Loucy (cell line): ENCODE results near the gene LANCL1.

ENCODE experiments used
- H2AFZ ChIP-seq: fragments of 200-600 bp; sonication (generic); 2 replicates; pipeline ENCODE4 v1.6.0; 2016; ENCODE audit warnings: antibody characterized with exemption, mild to moderate bottlenecking, low read length, moderate library complexity
- H3F3A ChIP-seq: fragments of 200-600 bp; 2 replicates; pipeline ENCODE4 v1.6.0; 2016; ENCODE audit warnings: antibody characterized with exemption, low read depth, mild to moderate bottlenecking
- H3K27me3 ChIP-seq: fragments of 200-600 bp; sonication (generic); 2 replicates; pipeline ENCODE4 v1.6.1; 2014; ENCODE audit warnings: low read length, mild to moderate bottlenecking; ENCODE audit not compliant: insufficient read depth, poor library complexity, severe bottlenecking
- H3K36me3 ChIP-seq: fragments of 200-600 bp; sonication (generic); 2 replicates; pipeline ENCODE4 v1.6.1; 2016; ENCODE audit warnings: low read length; ENCODE audit not compliant: insufficient read depth
- H3K4me1 ChIP-seq: fragments of 200-600 bp; sonication (generic); 2 replicates; pipeline ENCODE4 v1.5.1; 2014; ENCODE audit warnings: low read length, mild to moderate bottlenecking; ENCODE audit not compliant: insufficient read depth, poor library complexity, severe bottlenecking
- H3K4me2 ChIP-seq: fragments of 200-600 bp; sonication (generic); 2 replicates; pipeline ENCODE4 v1.6.0; 2014; ENCODE audit warnings: antibody characterized with exemption, low read length, low read depth, mild to moderate bottlenecking; ENCODE audit not compliant: poor library complexity, severe bottlenecking
- H3K4me3 ChIP-seq: fragments of 200-600 bp; sonication (generic); 2 replicates; pipeline ENCODE4 v1.5.1; 2014; ENCODE audit warnings: low read length, mild to moderate bottlenecking, mixed read lengths; ENCODE audit not compliant: poor library complexity, severe bottlenecking
- H3K79me2 ChIP-seq: fragments of 200-600 bp; sonication (generic); 2 replicates; pipeline ENCODE4 v1.6.1; 2014; ENCODE audit warnings: low read length; ENCODE audit not compliant: insufficient read depth
- H3K9ac ChIP-seq: fragments of 200-600 bp; sonication (generic); 2 replicates; pipeline ENCODE4 v1.6.0; 2014; ENCODE audit warnings: mild to moderate bottlenecking, low read depth, low read length, moderate library complexity; ENCODE audit not compliant: poor library complexity, severe bottlenecking
- H3K9me2 ChIP-seq: fragments of 200-600 bp; sonication (generic); replicated peaks from 2 replicates; pipeline ENCODE4 v1.6.1; 2016; ENCODE audit warnings: low read depth, low read length, mixed read lengths
- H3K9me3 ChIP-seq: fragments of 200-600 bp; sonication (generic); 2 replicates; pipeline ENCODE4 v1.6.1; 2014; ENCODE audit warnings: mild to moderate bottlenecking, antibody characterized with exemption, low read length, low read depth; ENCODE audit not compliant: insufficient read depth
- H4K20me1 ChIP-seq: fragments of 200-600 bp; sonication (generic); 2 replicates; pipeline ENCODE4 v1.6.0; 2014; ENCODE audit warnings: antibody characterized with exemption, low read length, mild to moderate bottlenecking; ENCODE audit not compliant: insufficient read depth, poor library complexity, severe bottlenecking
- EZH2phosphoT487 ChIP-seq: fragments of 200-600 bp; IDR thresholded peaks from 2 replicates; pipeline ENCODE4 v1.6.1; 2018; ENCODE audit warnings: antibody characterized with exemption, mild to moderate bottlenecking, moderate library complexity, borderline replicate concordance
- TF ChIP-seq, protein P1 (sequence below): fragments of 200-600 bp; sonication (generic); conservative IDR thresholded peaks from 2 replicates; pipeline ENCODE4 v1.5.1; 2014; ENCODE audit warnings: mild to moderate bottlenecking, antibody characterized with exemption, low read length

Gene LANCL1

DNA sequence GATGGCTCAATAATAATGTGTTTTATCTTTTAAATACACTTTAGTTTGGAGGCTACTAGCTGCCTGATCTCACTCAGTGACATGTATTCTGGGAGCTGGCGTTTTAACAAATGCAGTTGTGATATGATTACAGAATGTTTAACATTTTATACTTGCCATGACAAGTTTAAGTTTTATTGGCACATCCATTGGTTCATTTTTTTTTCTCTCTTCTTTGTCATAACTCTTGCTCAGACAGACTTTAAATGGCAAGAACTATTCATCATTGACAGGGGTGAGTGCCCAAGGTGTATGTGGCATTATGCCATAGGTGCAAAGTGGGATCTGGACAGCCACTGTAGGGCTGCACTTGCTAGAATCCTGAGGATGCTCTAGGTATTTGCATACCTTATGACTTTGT lies 89.5 kb downstream of the LANCL1 start:
- H3K9me3 ChIP-seq, result no peaks in the 10 kb centered on the region
- H3F3A ChIP-seq, result no peaks in the 10 kb centered on the region
- H3K79me2 ChIP-seq, result no peaks in the 10 kb centered on the region
- H3K9me2 ChIP-seq, result no peaks in the 10 kb centered on the region
- H3K4me3 ChIP-seq, result no peak overlapping the region
- no peak overlapping the region for H3K9ac ChIP-seq
- H4K20me1 ChIP-seq, result no peaks in the 10 kb centered on the region
- H3K27me3 ChIP-seq, result no peaks in the 10 kb centered on the region
- no peak overlapping the region for H2AFZ ChIP-seq
- no peak overlapping the region for H3K4me2 ChIP-seq
- no peak for TF ChIP-seq EZH2phosphoT487
- TF ChIP-seq, protein P1, sequence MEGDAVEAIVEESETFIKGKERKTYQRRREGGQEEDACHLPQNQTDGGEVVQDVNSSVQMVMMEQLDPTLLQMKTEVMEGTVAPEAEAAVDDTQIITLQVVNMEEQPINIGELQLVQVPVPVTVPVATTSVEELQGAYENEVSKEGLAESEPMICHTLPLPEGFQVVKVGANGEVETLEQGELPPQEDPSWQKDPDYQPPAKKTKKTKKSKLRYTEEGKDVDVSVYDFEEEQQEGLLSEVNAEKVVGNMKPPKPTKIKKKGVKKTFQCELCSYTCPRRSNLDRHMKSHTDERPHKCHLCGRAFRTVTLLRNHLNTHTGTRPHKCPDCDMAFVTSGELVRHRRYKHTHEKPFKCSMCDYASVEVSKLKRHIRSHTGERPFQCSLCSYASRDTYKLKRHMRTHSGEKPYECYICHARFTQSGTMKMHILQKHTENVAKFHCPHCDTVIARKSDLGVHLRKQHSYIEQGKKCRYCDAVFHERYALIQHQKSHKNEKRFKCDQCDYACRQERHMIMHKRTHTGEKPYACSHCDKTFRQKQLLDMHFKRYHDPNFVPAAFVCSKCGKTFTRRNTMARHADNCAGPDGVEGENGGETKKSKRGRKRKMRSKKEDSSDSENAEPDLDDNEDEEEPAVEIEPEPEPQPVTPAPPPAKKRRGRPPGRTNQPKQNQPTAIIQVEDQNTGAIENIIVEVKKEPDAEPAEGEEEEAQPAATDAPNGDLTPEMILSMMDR, result no peak
- H3K36me3 ChIP-seq, result no peaks in the 10 kb centered on the region
- H3K4me1 ChIP-seq, result no peaks in the 10 kb centered on the region
